CD4-positive, alpha-beta T cell (primary cell): ENCODE results near the gene ADCY10. TPM values are rescaled to one million over a fixed set of nuclear protein-coding genes. Genes with fewer than 3 reads are reported as not detected.

Source experiments
- ATAC-seq: fragments of 200-7000 bp; cut with Tn5 transposase; one replicate; pipeline ENCODE4 v1.10.0; 2022; ENCODE audit warnings: mild to moderate bottlenecking; ENCODE audit not compliant: poor library complexity
- CTCF ChIA-PET: fragments of 350-600 bp; sonication (Branson Sonifier 250); formaldehyde crosslinking; loops from one replicate; lab custom pipeline; 2021; ENCODE audit warnings: antibody characterized with exemption, inconsistent platforms; lab: Charles Lee
- POLR2A ChIA-PET: fragments of 350-600 bp; sonication (Branson Sonifier 250); formaldehyde crosslinking; loops from one replicate; lab custom pipeline; 2021; ENCODE audit warnings: antibody characterized with exemption, inconsistent platforms; lab: Charles Lee
- DNase-seq, 14 experiments: peaks; one replicate each; pipeline ENCODE4 v3.0.0-alpha.2; 2013 to 2020; ENCODE audit warnings: mixed read lengths in 2 of 14
- H3K27ac ChIP-seq, 2 donors: one replicate each; pipeline versions ENCODE4 v1.5.1 to v1.7.0; 2013; ENCODE audit warnings: low read length in 2 of 2, low read depth in 1 of 2, mild to moderate bottlenecking in 1 of 2
- H3K27me3 ChIP-seq, 2 experiments: 1 replicate in 1 of 2; 2 replicates in 1 of 2; pipeline versions ENCODE4 v1.6.1 to v1.7.0; 2013; ENCODE audit warnings: low read length in 2 of 2, control low read depth in 1 of 2, mild to moderate bottlenecking in 1 of 2, moderate library complexity in 1 of 2; ENCODE audit not compliant: insufficient read depth in 2 of 2, control insufficient read depth in 1 of 2
- H3K36me3 ChIP-seq: one replicate; pipeline ENCODE4 v1.6.1; 2013; ENCODE audit warnings: low read length, control low read depth; ENCODE audit not compliant: insufficient read depth
- H3K4me1 ChIP-seq: one replicate; pipeline ENCODE4 v1.6.1; 2013; ENCODE audit warnings: low read length, control low read depth; ENCODE audit not compliant: insufficient read depth
- H3K4me3 ChIP-seq: one replicate; pipeline ENCODE4 v1.5.1; 2013; ENCODE audit warnings: mild to moderate bottlenecking, low read length, moderate library complexity
- H3K9me3 ChIP-seq, 2 experiments: 1 replicate in 1 of 2; 2 replicates in 1 of 2; pipeline versions ENCODE4 v1.6.1 to v1.7.0; 2013; ENCODE audit warnings: low read length in 2 of 2, mild to moderate bottlenecking in 2 of 2, control low read depth in 1 of 2, moderate library complexity in 1 of 2; ENCODE audit not compliant: control insufficient read depth in 1 of 2, insufficient read depth in 1 of 2
- H3K27ac Mint-ChIP-seq: one replicate; pipeline ENCODE4 v1.8.0; 2020; ENCODE audit warnings: mixed read lengths
- H3K27me3 Mint-ChIP-seq: one replicate; pipeline ENCODE4 v1.8.0; 2021; ENCODE audit warnings: mixed read lengths
- H3K36me3 Mint-ChIP-seq: one replicate; pipeline ENCODE4 v1.8.0; 2021; ENCODE audit warnings: low read depth, mixed read lengths
- H3K4me1 Mint-ChIP-seq: one replicate; pipeline ENCODE4 v1.8.0; 2021; ENCODE audit warnings: low read depth, mixed read lengths
- H3K4me3 Mint-ChIP-seq: one replicate; pipeline ENCODE4 v1.8.0; 2020; ENCODE audit warnings: mild to moderate bottlenecking, mixed read lengths
- H3K9me3 Mint-ChIP-seq: one replicate; pipeline ENCODE4 v1.8.0; 2020; ENCODE audit warnings: mixed read lengths
- intact Hi-C, 2 experiments: fragments of 100-400 bp; cut with DNase I in 1 of 2; cut with micrococcal nuclease in 1 of 2; formaldehyde crosslinking; loops; one replicate each; pipeline versions ENCODE4 v1.15.1 to v1.9.0; 2023 to 2025; cut with DNase I, micrococcal nuclease
- total RNA-seq, 174 experiments: library from RNA in 2 of 174; stranded (reverse) in 2 of 174; gene quantifications; one replicate each; pipeline ENCODE4 v1.2.3 and lab custom pipeline; 2021 to 2026
- TF ChIP-seq, protein P1 (sequence below): fragments of 200-600 bp; IDR thresholded peaks from one replicate; pipeline ENCODE4 v1.8.0; 2022; ENCODE audit warnings: antibody characterized with exemption, mild to moderate bottlenecking

Gene ADCY10
- total RNA-seq, 2 experiments from 2014 or later, result 0.11 to 0.52 TPM

DNA sequence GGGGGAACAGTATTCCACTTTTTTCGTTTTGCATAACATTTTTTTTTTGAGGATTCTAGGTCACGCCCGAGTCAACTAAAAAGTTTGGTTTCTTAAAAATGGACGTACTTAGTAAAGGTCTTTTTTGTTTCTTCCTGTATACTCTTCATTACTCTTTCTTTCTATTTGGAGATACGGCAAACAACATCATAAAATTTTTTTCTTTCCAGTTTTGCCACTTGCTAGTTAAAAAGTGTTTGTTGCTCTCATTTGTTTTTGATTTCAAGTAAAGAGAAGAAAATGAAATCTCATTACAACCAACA is 23.7 kb upstream of the ADCY10 start:
- H3K36me3 ChIP-seq, result no peaks in the 10 kb centered on the region
- H3K4me3 ChIP-seq, result peak overlapping the region; percentile 95
- H3K27me3 ChIP-seq, result no peaks in the 10 kb centered on the region
- TF ChIP-seq, protein P1, sequence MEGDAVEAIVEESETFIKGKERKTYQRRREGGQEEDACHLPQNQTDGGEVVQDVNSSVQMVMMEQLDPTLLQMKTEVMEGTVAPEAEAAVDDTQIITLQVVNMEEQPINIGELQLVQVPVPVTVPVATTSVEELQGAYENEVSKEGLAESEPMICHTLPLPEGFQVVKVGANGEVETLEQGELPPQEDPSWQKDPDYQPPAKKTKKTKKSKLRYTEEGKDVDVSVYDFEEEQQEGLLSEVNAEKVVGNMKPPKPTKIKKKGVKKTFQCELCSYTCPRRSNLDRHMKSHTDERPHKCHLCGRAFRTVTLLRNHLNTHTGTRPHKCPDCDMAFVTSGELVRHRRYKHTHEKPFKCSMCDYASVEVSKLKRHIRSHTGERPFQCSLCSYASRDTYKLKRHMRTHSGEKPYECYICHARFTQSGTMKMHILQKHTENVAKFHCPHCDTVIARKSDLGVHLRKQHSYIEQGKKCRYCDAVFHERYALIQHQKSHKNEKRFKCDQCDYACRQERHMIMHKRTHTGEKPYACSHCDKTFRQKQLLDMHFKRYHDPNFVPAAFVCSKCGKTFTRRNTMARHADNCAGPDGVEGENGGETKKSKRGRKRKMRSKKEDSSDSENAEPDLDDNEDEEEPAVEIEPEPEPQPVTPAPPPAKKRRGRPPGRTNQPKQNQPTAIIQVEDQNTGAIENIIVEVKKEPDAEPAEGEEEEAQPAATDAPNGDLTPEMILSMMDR, result no peak
- ATAC-seq (no peak), DNase-seq (no peak)
- peaks cover 5% of the 10 kb centered on the region for H3K4me1 ChIP-seq
- ChIA-PET POLR2A (interaction anchor here (0.8 to 1.9 kb wide), 4 partner anchors 10 to 598 kb away, joined by 3 to 9 read pairs (median 4); partner anchors contain the start of gene MPZL1), CTCF (no interaction called here)
- Mint-ChIP-seq H3K4me3 (peak overlapping the region; percentile 94), H3K4me1 (peaks cover 66% of the 10 kb centered on the region), H3K27me3 (no peaks in the 10 kb centered on the region), H3K9me3 (no peaks in the 10 kb centered on the region), H3K27ac (peak overlapping the region; percentile 99), H3K36me3 (peaks cover 34% of the 10 kb centered on the region)
- intact Hi-C loops, result loop anchor here (2.0 to 10.0 kb wide), 10 partner anchors 127 to 1957 kb away; partner anchors contain the start of genes POU2F1 (in 2 of the 2), METTL18 (in 1 of the 2), SCYL3 (in 1 of the 2) and TADA1 (in 1 of the 2)
- no peaks in the 10 kb centered on the region for H3K9me3 ChIP-seq
- H3K27ac ChIP-seq, result peak overlapping the region in 1 of 2 donors; percentile 93

DNA sequence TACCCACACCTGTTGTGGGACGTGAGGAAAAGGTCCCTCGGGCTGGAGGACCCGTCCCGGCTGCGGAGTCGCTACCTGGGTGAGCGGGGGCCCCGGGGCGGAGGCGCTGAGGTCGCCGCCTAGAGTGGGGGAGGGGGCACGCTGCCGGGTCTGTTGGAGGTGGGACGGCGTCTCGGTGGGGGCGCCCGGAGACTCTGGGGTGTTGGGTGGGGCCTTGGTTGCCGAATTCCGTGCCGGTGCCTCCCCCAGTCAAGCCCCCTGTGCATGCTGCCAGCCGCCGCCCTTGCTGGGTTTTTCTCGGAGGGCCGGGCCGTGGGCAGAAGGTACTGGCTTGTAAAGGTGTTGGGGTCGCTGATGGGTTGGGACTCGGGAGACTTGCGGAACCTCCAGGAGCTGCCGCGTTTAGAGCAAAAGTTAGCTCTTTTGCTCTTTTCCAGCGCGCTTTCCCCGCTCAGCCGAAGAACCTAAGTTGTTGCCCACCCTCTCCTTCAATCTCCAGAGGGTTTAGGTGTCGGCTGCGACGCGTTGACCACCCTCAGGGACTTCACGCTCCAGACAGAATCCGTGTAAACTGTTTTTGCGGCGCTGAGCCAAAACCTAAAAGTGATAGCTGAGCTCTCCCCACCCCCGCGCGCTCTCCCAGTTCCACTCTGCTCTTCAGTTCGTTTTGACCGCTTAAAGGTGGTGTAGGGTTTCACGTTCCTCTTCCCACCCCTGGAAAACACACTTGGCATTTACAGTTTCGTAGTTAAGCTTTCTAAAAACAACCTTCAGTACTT is 23.2 kb upstream of the ADCY10 start, which contains the start of gene MPC2:
Gene MPC2 (minus strand): TSS at position 143 of the 779 bp plus-strand sequence. CDS start 1,231 bp downstream, outside the sequence.
- H3K4me3 Mint-ChIP-seq, result peak within 1 kb of the TSS; percentile 94
- H3K4me1 Mint-ChIP-seq, result peaks cover 69% of the 10 kb centered on the region
- no peaks in the 10 kb centered on the region for H3K9me3 ChIP-seq
- TF ChIP-seq, protein P1, result no peak
- CTCF ChIA-PET, result interaction anchor here (1.8 kb wide), 1 partner anchor 717 kb away, joined by 5 read pairs; the partner anchor contains the start of gene POU2F1
- peaks cover 5% of the 10 kb centered on the region for H3K4me1 ChIP-seq
- H3K4me3 ChIP-seq, result peak within 1 kb of the TSS; percentile 95
- H3K9me3 Mint-ChIP-seq, result no peaks in the 10 kb centered on the region
- POLR2A ChIA-PET, result interaction anchor here (0.8 to 2.3 kb wide), 16 partner anchors 10 to 1858 kb away, joined by 3 to 16 read pairs (median 4); partner anchors contain the start of genes ADCY10, CREG1 and MPZL1
- H3K27me3 ChIP-seq, result no peaks in the 10 kb centered on the region
- intact Hi-C loops, result loop anchor here (1.0 to 10.0 kb wide), 12 partner anchors 128 to 1958 kb away; partner anchors contain the start of genes POU2F1 (in 2 of the 2), METTL18 (in 1 of the 2), SCYL3 (in 1 of the 2) and TADA1 (in 1 of the 2)
- no peaks in the 10 kb centered on the region for H3K36me3 ChIP-seq
- peaks cover 34% of the 10 kb centered on the region for H3K36me3 Mint-ChIP-seq
- peak within 1 kb of the TSS; percentile 77 to 93 for H3K27ac ChIP-seq
- peak; percentile 45 to 79 (median 58) for DNase-seq
- no peaks in the 10 kb centered on the region for H3K27me3 Mint-ChIP-seq
- H3K27ac Mint-ChIP-seq, result peak within 1 kb of the TSS; percentile 99
- peak; percentile 8 for ATAC-seq

DNA sequence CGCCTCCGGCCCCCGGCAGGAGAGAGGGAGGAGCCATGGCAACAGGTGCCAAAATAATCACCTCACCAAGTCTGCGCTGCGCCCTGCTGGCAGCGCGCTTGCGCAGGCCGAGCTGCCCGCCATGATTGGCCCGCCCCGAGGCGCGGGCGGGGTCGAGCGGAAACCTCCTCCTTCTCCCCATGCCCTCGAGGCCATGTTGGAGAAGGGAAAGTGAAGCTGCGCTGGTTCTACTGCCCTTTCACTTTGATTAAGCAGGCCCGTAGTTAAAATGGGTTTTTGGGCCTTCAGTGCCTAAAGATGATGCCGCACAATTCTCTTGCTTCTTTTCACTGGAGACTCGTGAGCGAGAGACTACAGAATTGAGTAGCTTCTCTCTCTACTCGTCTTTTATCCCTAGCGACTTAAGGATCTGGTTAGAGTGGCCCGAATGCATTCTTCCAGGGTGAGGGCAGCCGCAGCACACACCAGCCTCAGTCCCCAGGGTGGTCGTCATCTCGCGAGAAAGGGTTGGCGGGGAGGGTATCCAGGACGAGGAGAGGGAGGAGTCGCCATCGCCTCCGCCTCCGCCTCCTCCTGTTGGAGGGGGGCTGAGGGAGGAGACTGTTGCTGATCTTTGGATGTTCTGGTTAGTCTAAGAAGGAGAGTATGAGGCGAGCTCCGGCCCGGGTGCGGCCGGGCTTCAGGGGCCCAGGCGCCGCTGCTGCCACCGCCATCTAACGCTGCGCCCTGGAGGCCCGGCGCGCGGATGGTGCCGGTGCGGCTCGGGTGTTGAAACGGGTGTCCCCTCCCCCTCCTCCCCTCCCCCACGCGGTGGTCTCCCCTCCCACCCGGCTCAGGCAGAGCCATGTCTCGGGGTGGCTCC is 22.4 kb upstream of the ADCY10 start, which contains the start of gene DCAF6:
Gene DCAF6 (plus strand): TSS at position 616 of the 862 bp plus-strand sequence. CDS start 229 bp downstream, at position 845.
- Histone ChIP-seq H3K4me1 (peaks cover 5% of the 10 kb centered on the region), H3K36me3 (no peaks in the 10 kb centered on the region), H3K9me3 (no peaks in the 10 kb centered on the region), H3K27me3 (no peaks in the 10 kb centered on the region), H3K4me3 (peak within 1 kb of the TSS; percentile 95), H3K27ac (peak within 1 kb of the TSS; percentile 77 to 96)
- DNase-seq, result peak; percentile 93 to 100 (median 96)
- Mint-ChIP-seq H3K27me3 (no peaks in the 10 kb centered on the region), H3K27ac (peak within 1 kb of the TSS; percentile 99), H3K4me3 (peak within 1 kb of the TSS; percentile 94), H3K36me3 (peaks cover 28% of the 10 kb centered on the region), H3K9me3 (no peaks in the 10 kb centered on the region), H3K4me1 (peaks cover 62% of the 10 kb centered on the region)
- intact Hi-C loops, result loop anchor here (1.0 to 10.0 kb wide), 12 partner anchors 129 to 1959 kb away; partner anchors contain the start of genes POU2F1 (in 2 of the 2), METTL18 (in 1 of the 2), SCYL3 (in 1 of the 2) and TADA1 (in 1 of the 2)
- POLR2A ChIA-PET, result interaction anchor here (0.7 to 2.4 kb wide), 39 partner anchors 9 to 1859 kb away, joined by 3 to 16 read pairs (median 4); partner anchors contain the start of genes ADCY10, BLZF1, CD247 and CREG1
- CTCF ChIA-PET, result interaction anchor here (0.8 to 1.8 kb wide), 3 partner anchors 146 to 716 kb away, joined by 3 to 5 read pairs (median 4); partner anchors contain the start of gene POU2F1
- ATAC-seq, result peak; percentile 81
- TF ChIP-seq, protein P1, result no peak
